RPMI7951 (cell line): ENCODE measurements around the gene PGAM2. TPM values are rescaled to one million over a fixed set of nuclear protein-coding genes. Genes with fewer than 3 reads are reported as not detected.

Source experiments
- DNase-seq: peaks from one replicate; pipeline ENCODE4 v3.0.0-alpha.2; 2012; ENCODE audit warnings: low read depth
- total RNA-seq: library from RNA; depleted of rRNA; stranded (reverse); fragments of >200 nt; shearing (Covaris generic); gene quantifications from 2 replicates; pipeline ENCODE4 v1.2.3, GENCODE V29; 2014; rRNA removed

The PGAM2 gene
- 0.36 and 0.78 TPM in 2 replicates for total RNA-seq

DNA sequence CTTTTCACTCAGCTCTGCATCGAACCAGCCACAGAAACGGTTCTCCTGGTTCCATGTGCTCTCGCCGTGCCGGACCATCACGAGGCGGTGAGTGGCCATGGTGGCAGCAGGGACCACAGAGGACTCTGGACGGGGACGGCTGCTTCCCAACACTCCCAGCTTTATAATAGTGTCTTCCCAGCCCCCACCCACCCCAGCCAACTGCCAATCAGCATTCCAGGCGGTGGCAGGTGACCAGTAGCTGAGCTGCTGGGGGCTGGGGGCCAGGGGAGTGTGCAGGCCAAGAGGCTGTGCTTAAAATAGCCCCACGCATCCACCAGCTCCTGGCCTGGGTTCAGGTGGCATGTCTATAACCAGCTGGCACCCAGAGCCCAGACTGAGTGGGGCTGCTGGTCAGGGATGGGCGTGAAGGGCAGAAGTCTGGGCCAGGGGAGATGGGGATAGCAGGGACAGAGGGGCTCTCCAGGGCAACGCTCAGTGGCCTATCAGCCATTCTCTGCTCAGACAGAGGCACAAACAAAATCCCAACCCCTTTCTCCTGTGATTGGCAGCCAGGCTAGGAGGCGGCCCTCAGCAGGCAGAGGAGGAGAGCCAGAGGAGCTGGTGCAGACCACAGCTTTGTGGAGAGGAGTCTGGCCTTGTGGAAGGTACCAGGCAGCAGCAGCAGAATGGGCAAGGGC, at the start of gene PGAM2:
TSS of gene PGAM2 (minus strand) at position 137 of the 680 bp plus-strand sequence. CDS start at position 99, 38 bp downstream.
- DNase-seq = peak; percentile 56

DNA sequence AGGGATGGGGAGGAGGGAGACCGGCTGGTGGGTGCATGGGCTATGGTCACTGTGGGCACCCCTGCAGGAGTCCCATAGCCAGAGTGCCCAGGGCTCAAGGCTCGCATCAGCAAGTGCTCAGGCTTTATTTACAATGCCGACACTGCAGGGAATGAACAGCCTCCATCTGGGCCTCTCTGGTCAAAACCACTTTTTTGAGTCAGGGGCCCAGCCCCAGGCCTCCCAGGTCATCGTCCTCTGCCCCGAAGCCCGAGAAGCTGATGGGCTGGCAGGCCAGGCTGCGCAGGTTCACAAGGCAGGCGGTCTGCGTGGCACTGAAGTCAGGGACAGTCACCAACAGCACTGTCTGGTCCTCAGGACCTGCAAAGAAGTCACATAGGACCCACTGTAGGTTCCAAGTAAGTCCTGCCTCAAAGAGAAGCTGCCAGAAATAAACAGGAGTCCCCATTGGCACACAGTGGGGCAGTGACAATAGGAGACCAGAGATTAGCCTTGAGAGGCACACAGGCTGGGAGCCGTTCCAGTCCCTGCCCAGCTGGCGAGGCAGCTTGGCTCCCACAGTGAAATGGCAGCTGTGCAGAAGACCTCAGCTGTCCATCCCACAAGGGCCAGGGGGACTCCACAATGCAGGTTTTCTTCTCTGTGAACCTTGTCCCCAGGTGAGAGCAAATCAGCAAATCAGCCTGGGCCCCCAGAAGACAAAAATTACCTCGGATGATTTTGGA, 49.4 kb upstream of the PGAM2 start:
- peak; percentile 34 for DNase-seq

DNA sequence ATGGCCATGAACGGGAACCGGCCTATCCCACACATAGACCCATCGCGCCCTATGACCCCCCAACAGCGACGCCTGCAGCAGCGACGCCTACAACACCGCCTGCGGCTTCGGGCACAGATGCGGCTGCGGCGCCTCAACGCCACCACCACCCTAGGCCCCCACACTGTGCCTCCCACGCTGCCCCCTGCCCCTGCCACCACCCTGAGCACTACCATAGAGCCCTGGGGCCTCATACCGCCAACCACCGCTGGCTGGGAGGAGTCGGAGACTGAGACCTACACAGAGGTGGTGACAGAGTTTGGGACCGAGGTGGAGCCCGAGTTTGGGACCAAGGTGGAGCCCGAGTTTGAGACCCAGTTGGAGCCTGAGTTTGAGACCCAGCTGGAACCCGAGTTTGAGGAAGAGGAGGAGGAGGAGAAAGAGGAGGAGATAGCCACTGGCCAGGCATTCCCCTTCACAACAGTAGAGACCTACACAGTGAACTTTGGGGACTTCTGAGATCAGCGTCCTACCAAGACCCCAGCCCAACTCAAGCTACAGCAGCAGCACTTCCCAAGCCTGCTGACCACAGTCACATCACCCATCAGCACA, 48.5 kb upstream of the PGAM2 start:
- no peak for DNase-seq

DNA sequence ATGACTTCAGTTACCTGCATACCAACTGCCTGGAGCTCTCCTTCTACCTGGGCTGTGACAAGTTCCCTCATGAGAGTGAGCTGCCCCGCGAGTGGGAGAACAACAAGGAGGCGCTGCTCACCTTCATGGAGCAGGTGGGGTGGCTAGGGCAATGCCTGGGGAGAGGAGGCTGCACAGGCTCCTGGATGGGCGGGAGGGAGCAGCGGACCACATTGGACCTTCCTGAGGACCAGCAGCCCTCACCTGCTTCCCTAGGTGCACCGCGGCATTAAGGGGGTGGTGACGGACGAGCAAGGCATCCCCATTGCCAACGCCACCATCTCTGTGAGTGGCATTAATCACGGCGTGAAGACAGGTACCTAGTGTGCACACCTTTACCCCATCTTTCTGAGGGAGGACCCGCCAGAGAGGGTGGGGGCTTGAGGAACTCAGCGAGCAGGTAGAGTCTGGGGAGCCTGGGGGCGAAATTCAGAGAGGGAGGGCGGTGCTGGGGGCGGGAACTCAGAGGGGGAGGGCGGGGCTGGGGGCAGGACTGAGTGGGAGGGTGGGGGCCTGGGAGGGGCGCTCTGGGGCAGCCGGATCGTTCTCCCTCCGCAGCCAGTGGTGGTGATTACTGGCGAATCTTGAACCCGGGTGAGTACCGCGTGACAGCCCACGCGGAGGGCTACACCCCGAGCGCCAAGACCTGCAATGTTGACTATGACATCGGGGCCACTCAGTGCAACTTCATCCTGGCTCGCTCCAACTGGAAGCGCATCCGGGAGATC, 47.8 kb upstream of the PGAM2 start:
- no peak for DNase-seq

DNA sequence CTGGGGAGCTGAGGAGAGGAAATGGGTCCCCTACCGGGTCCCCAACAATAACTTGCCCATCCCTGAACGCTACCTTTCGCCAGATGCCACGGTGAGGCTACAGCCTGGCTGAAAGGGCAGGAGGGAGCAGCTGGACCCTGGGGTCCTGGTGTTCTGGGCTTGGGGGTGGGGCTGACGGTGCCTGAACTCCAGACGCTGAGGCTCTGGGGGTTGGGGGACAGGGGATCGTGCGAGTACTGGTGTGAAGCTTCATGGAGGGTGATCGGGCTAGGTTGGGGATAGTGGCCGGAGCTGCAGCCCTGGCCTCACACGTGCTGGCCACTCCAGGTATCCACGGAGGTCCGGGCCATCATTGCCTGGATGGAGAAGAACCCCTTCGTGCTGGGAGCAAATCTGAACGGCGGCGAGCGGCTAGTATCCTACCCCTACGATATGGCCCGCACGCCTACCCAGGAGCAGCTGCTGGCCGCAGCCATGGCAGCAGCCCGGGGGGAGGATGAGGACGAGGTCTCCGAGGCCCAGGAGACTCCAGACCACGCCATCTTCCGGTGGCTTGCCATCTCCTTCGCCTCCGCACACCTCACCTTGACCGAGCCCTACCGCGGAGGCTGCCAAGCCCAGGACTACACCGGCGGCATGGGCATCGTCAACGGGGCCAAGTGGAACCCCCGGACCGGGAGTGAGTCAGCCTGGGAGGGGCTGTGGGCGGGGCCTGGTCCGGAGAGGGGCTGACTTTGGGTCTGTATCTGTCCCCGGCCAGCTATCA, 47.0 kb upstream of the PGAM2 start:
- DNase-seq = no peak

DNA sequence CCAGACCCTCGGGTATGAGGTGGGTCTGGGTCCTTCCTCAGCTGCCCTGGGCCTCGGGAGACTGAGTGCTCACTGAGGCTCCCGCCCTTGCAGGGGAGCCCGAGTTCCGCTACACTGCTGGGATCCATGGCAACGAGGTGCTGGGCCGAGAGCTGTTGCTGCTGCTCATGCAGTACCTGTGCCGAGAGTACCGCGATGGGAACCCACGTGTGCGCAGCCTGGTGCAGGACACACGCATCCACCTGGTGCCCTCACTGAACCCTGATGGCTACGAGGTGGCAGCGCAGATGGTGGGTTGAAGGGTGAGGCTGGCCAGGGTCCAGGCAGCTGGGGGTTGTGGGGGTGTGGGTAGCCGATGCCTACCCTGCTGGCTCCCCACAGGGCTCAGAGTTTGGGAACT, 46.4 kb upstream of the PGAM2 start:
- no peak for DNase-seq

DNA sequence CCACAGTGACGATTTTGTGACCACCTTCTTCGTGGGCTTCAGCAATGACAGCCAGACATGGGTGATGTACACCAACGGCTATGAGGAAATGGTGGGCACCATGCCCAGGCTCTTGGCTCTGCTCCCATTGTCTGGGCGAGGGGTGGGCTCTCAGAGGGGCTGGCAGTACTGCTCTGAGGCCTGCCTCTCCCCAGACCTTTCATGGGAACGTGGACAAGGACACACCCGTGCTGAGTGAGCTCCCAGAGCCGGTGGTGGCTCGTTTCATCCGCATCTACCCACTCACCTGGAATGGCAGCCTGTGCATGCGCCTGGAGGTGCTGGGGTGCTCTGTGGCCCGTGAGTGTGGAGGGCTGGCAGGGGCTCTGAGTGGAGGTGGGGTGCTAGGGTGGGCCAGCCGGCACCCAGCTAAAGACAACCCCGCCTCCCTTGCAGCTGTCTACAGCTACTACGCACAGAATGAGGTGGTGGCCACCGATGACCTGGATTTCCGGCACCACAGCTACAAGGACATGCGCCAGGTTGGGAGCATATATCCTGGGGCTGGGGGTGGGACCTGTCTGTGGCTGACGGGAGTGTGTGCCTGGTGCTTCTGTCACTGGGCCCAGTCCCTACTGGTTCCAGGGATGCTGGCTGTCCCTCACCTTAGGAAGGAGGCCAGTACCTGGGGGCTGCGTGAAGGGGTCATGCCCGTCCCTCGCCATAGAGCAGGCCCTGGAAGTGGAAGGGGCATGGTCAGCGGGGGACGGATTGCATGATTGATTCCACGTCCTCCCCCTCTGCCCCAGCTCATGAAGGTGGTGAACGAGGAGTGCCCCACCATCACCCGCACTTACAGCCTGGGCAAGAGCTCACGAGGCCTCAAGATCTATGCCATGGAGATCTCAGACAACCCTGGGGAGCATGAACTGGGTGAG, 45.6 kb upstream of the PGAM2 start:
- no peak for DNase-seq

DNA sequence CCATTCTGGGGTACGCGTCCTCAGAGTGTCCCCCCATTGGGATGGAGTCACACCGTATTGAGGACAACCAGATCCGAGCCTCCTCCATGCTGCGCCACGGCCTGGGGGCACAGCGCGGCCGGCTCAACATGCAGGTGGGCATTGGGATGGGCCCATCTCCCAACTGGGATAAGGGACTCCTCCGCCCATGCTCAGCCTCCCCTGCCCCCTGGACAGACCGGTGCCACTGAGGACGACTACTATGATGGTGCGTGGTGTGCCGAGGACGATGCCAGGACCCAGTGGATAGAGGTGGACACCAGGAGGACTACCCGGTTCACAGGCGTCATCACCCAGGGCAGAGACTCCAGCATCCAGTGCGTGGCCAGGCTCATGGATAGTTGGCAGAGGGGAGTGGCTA, 44.6 kb upstream of the PGAM2 start:
- no peak for DNase-seq

DNA sequence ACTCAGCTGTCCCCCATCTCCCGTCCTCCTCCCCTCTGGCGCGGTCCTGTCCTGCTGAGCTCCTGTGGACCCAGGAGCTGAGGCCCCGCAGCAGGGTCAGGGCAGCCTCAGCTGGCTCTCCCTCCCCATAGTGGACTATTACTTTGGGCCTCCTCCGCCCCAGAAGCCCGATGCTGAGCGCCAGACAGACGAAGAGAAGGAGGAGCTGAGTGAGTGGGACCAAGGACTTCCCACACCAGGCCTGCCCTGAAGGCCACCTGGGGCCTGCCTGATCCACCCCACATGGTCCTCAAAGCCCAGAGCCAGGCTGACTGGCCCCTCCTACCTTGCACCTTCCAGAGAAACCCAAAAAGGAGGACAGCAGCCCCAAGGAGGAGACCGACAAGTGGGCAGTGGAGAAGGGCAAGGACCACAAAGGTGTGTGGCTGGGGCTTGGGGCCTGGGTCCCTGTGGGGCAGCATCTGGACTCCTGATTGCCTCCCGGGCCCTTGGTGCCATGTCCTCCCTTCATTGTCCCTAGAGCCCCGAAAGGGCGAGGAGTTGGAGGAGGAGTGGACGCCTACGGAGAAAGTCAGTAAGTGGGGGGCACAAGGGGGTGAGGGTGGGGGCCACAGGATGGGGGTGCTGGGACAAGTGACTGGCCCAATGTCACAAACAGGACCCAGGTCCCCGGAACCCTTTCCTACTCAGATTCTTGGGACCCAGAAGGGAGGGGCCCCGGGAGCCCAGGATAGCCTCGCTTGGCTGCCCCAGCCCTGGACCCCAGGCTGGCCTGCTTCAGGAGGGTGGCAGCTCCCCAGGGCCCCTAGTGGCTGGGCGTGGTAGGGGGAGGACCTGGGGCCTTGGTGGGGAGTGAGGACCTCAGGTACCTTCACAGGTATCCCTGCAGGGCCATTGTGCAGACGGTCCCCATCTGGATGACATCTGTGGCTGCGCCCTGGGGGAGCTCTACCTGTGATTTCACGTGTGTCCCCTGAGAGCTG, 43.7 kb upstream of the PGAM2 start:
- no peak for DNase-seq

DNA sequence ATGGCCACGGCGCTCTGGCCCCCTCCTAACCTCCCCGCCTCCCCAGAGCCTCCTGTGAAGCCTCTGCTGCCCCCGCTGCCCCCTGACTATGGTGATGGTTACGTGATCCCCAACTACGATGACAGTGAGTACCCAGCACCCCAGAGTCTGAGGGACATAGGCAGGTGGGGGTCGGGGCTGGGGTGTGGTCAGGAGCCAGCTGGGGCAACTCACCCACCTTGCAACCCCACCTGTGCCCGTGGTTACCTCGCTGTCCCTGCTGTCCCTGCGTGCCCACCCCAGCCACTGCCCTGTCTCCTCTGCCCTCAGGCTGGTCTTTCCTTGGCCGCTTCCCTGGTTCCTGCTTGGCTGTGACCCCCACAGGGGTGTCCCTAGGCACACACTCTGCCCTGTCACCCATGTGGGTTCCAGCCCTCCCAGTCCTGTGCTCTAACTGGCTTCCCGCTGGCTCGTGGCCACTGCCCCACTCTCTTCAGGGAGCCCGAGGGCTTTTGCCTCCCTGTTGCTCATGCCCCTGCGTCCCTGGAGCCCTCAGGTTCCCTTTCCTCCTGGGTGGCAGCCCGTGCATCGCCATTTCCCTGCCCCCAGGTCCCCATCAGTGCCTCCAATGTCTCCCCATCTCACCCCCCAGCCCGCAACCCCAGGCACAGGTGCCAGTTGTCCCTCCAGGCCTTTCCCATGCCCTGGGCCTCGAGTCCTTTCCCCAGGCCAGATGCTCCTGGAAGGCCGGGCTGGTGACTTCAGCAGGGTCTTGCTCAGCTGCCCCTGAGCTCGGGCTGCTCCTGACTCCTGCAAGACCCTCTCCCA, 42.8 kb upstream of the PGAM2 start:
- DNase-seq = no peak

DNA sequence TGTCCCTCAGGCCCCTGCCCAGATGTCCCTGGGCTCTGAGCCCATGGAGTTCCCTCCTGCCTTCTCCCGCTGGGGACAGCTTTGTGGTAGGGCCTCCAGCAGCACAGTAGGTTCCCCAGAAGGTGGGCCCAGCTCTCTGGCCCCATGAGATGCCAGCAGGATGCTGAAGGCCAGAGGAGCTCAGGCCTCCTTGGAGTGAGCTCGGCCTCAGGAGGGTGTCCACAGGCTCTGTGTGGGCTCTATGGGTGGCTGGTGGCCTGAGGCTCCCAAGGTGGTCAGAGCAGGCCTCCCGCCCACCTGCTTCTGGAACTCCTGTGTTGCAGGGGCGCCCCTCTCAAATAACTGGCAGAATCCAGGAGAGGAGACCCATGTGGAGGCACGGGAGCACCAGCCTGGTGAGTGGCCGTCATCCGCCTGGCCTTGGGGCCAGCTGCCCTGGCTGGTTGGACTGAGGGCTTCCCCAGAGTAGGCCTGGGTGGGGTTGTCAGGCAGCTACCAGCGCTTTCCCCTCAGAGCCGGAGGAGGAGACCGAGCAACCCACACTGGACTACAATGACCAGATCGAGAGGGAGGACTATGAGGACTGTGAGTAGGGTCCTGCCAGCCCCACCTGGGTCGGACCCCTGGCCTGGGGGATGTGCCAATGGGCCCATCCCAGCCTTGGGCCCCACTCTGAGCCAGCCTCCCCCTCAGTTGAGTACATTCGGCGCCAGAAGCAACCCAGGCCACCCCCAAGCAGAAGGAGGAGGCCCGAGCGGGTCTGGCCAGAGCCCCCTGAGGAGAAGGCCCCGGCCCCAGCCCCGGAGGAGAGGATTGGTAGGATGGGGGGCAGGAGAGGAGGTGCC, 42.0 kb upstream of the PGAM2 start:
- DNase-seq = no peak

DNA sequence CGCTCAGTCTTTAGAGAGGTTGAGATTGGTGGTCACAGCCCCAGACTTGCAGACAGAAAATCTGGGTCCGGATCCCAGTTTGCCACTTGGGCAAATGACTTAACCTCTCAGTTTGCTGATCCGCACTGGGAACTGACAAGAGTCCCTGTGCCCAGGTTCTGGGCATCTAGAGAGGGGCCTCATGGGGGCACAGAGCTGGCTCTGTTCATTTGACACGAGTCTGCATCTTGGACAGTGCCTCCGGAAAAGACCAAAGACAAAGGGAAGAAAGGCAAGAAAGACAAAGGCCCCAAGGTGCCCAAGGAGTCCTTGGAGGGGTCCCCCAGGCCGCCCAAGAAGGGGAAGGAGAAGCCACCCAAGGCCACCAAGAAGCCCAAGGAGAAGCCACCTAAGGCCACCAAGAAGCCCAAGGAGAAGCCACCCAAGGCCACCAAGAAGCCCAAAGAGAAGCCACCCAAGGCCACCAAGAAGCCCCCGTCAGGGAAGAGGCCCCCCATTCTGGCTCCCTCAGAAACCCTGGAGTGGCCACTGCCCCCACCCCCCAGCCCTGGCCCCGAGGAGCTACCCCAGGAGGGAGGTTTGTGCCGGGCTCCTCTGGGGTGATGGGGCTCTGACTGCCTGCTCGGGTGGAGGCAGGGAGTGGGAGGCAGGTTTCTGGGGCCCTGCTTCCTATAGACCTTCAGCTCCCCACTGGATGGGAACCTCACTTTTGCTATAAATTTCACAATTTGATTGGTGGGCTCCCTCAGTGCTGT, 41.1 kb upstream of the PGAM2 start:
- DNase-seq = no peak

DNA sequence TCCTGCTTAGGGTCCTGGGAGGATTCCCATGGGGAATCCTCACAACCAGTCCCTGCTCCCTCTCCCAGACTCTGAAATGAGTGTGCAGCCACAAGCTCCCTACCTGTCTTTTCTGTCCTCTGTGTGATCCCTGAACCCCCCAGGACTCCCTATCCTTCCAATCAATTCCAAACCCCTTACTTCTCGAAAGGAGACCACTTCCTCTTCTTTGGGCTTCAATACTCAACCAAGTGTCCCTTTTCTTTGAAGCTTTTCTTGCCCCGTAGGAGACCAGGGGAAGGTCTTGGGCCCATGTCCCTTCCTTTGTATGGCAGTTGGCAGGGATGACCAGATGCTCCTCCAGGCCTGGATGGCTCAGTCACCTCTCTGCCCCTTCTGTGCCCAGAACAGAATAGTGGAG, 40.5 kb upstream of the PGAM2 start:
- no peak for DNase-seq

DNA sequence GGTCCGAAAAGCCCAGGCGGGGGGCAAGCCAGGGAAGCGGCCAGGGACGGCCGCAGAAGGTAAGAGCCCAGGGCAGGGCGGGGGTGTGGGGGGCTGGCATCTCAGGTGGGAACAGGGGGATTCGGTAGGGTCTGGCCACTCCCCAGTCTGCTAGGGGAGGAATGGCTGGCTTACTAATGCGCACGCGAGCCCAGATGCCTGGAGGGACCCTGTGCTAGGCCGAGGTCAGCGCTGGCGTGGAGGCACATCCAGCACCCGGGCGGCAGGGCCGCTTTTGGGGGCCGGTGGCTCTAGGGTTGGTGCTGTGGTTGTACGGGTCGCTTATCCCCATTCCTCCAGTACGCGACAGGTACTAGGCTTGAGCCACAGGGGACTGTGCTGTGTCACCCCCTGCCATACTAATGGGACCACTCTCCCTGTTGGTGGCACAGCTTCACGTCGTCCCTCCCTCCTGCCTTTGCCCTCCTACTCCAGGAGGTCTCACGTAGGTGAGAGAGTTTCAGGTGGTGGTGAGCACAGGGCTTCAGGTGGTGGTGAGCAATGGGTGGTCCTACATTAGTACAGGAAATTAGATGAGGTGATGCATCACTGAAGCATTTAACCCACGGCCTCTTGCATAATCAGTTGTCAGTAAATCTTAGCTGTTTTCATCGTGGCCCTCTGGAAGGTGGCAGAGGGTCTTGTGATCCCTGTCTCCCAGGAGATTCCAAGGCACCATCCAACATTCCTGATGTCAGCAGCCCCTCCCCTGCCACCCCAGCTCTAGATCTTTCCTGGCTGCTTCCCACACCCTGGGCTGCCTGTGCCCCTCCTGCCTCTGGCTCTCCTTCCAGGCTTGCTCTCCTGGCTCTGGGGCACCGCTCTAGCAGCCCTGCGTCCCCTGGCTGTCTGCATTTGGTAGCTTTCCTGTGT, 39.7 kb upstream of the PGAM2 start:
- DNase-seq = peak; percentile 74
